Keratinocyte (primary cell): ENCODE results near the gene AAGAB. TPM values are rescaled to one million over a fixed set of nuclear protein-coding genes. Genes with fewer than 3 reads are reported as not detected.
A peak's percentile ranks its signal among the peaks of the same experiment; 100 is the strongest.

Experiments used
- DNase-seq: peaks from one replicate; pipeline ENCODE4 v3.0.0-alpha.2; 2011; ENCODE audit warnings: low read depth, missing footprints, low spot score
- FAIRE-seq: peaks from 2 replicates; lab custom pipeline; 2011; peaks lifted over from hg19 to GRCh38; lab: Jason Lieb, UNC
- H2AFZ ChIP-seq: 2 replicates; pipeline ENCODE4 v1.6.0; 2012; ENCODE audit warnings: low read length, control low read depth, inconsistent platforms; ENCODE audit not compliant: control insufficient read depth
- H3K27ac ChIP-seq: 2 replicates; pipeline ENCODE4 v1.5.1; 2011; ENCODE audit warnings: low read length; ENCODE audit not compliant: control insufficient read depth, insufficient read depth
- H3K27me3 ChIP-seq: 3 replicates; pipeline ENCODE4 v1.6.0; 2011; ENCODE audit warnings: low read length; ENCODE audit not compliant: control insufficient read depth, insufficient read depth; ENCODE audit errors: extremely low read depth
- H3K36me3 ChIP-seq, 2 experiments: 2 replicates in 1 of 2; 3 replicates in 1 of 2; pipeline ENCODE4 v1.5.1; 2011; ENCODE audit warnings: low read length in 2 of 2, mild to moderate bottlenecking in 1 of 2; ENCODE audit not compliant: control insufficient read depth in 2 of 2, insufficient read depth in 2 of 2; ENCODE audit errors: extremely low read depth in 1 of 2
- H3K4me1 ChIP-seq: 3 replicates; pipeline ENCODE4 v1.5.1; 2011; ENCODE audit warnings: low read length; ENCODE audit not compliant: control insufficient read depth, insufficient read depth; ENCODE audit errors: extremely low read depth
- H3K4me2 ChIP-seq: 3 replicates; pipeline ENCODE4 v1.6.0; 2011; ENCODE audit warnings: low read depth, low read length; ENCODE audit not compliant: control insufficient read depth, insufficient read depth; ENCODE audit errors: extremely low read depth
- H3K4me3 ChIP-seq, 3 experiments: fragments of 200-600 bp in 1 of 3; sonication (generic) in 1 of 3; 2 replicates in 2 of 3; 3 replicates in 1 of 3; pipeline ENCODE4 v1.5.1; 2011 to 2016; ENCODE audit warnings: low read length in 3 of 3, mild to moderate bottlenecking in 3 of 3, control low read depth in 2 of 3, inconsistent platforms in 1 of 3, low read depth in 1 of 3, mixed read lengths in 1 of 3, mixed run types in 1 of 3, moderate library complexity in 1 of 3; ENCODE audit not compliant: control insufficient read depth in 2 of 3, insufficient read depth in 2 of 3; ENCODE audit errors: extremely low read depth in 1 of 3
- H3K79me2 ChIP-seq: 2 replicates; pipeline ENCODE4 v1.6.0; 2012; ENCODE audit warnings: low read length; ENCODE audit not compliant: control insufficient read depth, insufficient read depth
- H3K9ac ChIP-seq: 3 replicates; pipeline ENCODE4 v1.6.0; 2011; ENCODE audit warnings: low read length; ENCODE audit not compliant: control insufficient read depth, insufficient read depth; ENCODE audit errors: extremely low read depth
- H3K9me1 ChIP-seq: 3 replicates; pipeline ENCODE4 v1.6.0; 2011; ENCODE audit warnings: low read length; ENCODE audit not compliant: control insufficient read depth, insufficient read depth; ENCODE audit errors: extremely low read depth
- H3K9me3 ChIP-seq: 2 replicates; pipeline ENCODE4 v1.5.1; 2012; ENCODE audit warnings: low read depth, low read length; ENCODE audit not compliant: control insufficient read depth
- H4K20me1 ChIP-seq: 3 replicates; pipeline ENCODE4 v1.6.0; 2011; ENCODE audit warnings: low read length; ENCODE audit not compliant: control insufficient read depth, insufficient read depth; ENCODE audit errors: extremely low read depth
- CTCF ChIP-seq, 3 experiments: IDR thresholded peaks in 1 of 3; conservative IDR thresholded peaks in 1 of 3; optimal IDR thresholded peaks in 1 of 3; 2 replicates in 2 of 3; 3 replicates in 1 of 3; pipeline versions ENCODE3 to v1.5.1; 2011; ENCODE audit warnings: low read length in 3 of 3, mild to moderate bottlenecking in 3 of 3, moderate library complexity in 2 of 3, control low read depth in 1 of 3, inconsistent platforms in 1 of 3; ENCODE audit not compliant: insufficient read depth in 2 of 3; ENCODE audit errors: extremely low read depth in 1 of 3
- EZH2 ChIP-seq: IDR thresholded peaks from one replicate; pipeline ENCODE4 v1.6.1; 2012; ENCODE audit warnings: inconsistent platforms, mild to moderate bottlenecking, low read length, moderate library complexity
- dilution Hi-C: fragments of 300-500 bp; cut with MboI; formaldehyde crosslinking; loops from one replicate; pipeline ENCODE4 v1.7.0; 2020; ENCODE audit warnings: low sequenced_read_pairs; ENCODE audit not compliant: extremely low pct_ligation_motif_present
- polyA plus RNA-seq, 5 experiments: library from polyadenylated mRNA; depleted of rRNA in 3 of 5; stranded (reverse) in 3 of 5; stranded (forward) in 1 of 5; unstranded in 1 of 5; fragments of >200 nt; gene quantifications; 1 replicate in 1 of 5; 2 replicates in 3 of 5; 3 replicates in 1 of 5; pipeline versions ENCODE4 v1.2.1 to v1.2.3, GENCODE V29; 2011 to 2012; ENCODE audit warnings: missing spikeins in 2 of 5, low read depth in 1 of 5, low replicate concordance in 1 of 5

Gene AAGAB
- polyA plus RNA-seq, 1 donor (not counting 4 experiments of a cell fraction or from before 2014, with no cell fraction given), result 82.7 TPM

- peaks cover 4 to 14% of the 10 kb centered on the region in 2 experiments for H3K36me3 ChIP-seq
- TF ChIP-seq EZH2 (no peak), CTCF (optimal IDR thresholded peaks at IDR 0.05 in 1 of 3, IDR thresholded peaks at IDR 0.05 in 1 of 3, conservative IDR thresholded peaks at IDR 0.05 in 1 of 3; ENCODE audit: extremely low read depth in 1 of 3, insufficient read depth in 2 of 3, low read length in 3 of 3) (no peak)
Measured at GRCh38 chr15:67219288-67219687, 35.2 kb downstream of the AAGAB start.

GRCh38 chr15:67218428-67218827 is 36.0 kb downstream of the AAGAB start:
- Histone ChIP-seq H3K9me1 (no peaks in the 10 kb centered on the region), H3K9me3 (no peaks in the 10 kb centered on the region), H3K36me3 (peaks cover 3 to 14% of the 10 kb centered on the region in 2 experiments), H3K27ac (no peak overlapping the region), H3K4me1 (peaks cover 10% of the 10 kb centered on the region), H2AFZ (no peak overlapping the region), H3K4me3 (no peak overlapping the region), H4K20me1 (no peaks in the 10 kb centered on the region), H3K79me2 (peaks cover 8% of the 10 kb centered on the region), H3K4me2 (no peak overlapping the region), H3K27me3 (no peaks in the 10 kb centered on the region), H3K9ac (no peak overlapping the region)
- DNase-seq (no peak), FAIRE-seq (peak; percentile 13)
- dilution Hi-C loops, result no loop called here
- TF ChIP-seq EZH2, result no peak
- no peak for TF ChIP-seq CTCF (optimal IDR thresholded peaks at IDR 0.05 in 1 of 3, IDR thresholded peaks at IDR 0.05 in 1 of 3, conservative IDR thresholded peaks at IDR 0.05 in 1 of 3; ENCODE audit: extremely low read depth in 1 of 3, insufficient read depth in 2 of 3, low read length in 3 of 3)

More at GRCh38 chr15:67219288-67219687, 35.2 kb downstream of the AAGAB start:
- DNase-seq, result no peak
- Histone ChIP-seq H3K79me2 (peaks cover 13% of the 10 kb centered on the region), H3K4me3 (no peak overlapping the region), H3K9ac (no peak overlapping the region), H2AFZ (no peak overlapping the region), H3K27me3 (no peaks in the 10 kb centered on the region), H3K27ac (no peak overlapping the region), H3K9me1 (peaks cover 3% of the 10 kb centered on the region), H3K4me2 (no peak overlapping the region), H4K20me1 (no peaks in the 10 kb centered on the region), H3K4me1 (peaks cover 18% of the 10 kb centered on the region), H3K9me3 (no peaks in the 10 kb centered on the region)
- dilution Hi-C loops, result no loop called here
- FAIRE-seq, result no peak
